HEK293 (cell line): ENCODE measurements around the gene PGAP6.

Experiments
- KLF1 ChIP-seq: fragments of 450-650 bp; formaldehyde crosslinking; IDR thresholded peaks from 2 replicates; pipeline ENCODE4 v1.5.1; 2016; ENCODE audit warnings: missing biosample characterization, missing genetic modification characterization
- ZNF140 ChIP-seq: fragments of 450-650 bp; formaldehyde crosslinking; IDR thresholded peaks from 2 replicates; pipeline ENCODE4 v1.5.1; 2016; ENCODE audit warnings: missing biosample characterization, missing genetic modification characterization
- ZNF292 ChIP-seq: fragments of 450-650 bp; formaldehyde crosslinking; IDR thresholded peaks from 2 replicates; pipeline ENCODE4 v1.5.1; 2016; ENCODE audit warnings: low read depth, missing biosample characterization, missing genetic modification characterization, borderline replicate concordance
- ZNF37A ChIP-seq: fragments of 450-650 bp; IDR thresholded peaks from 2 replicates; pipeline ENCODE4 v1.5.1; 2018; ENCODE audit warnings: missing biosample characterization, missing genetic modification characterization
- ZNF530 ChIP-seq: fragments of 450-650 bp; formaldehyde crosslinking; IDR thresholded peaks from 2 replicates; pipeline ENCODE4 v1.5.1; 2016; ENCODE audit warnings: low read depth, missing biosample characterization, missing genetic modification characterization
- TF ChIP-seq, protein P1 (sequence below): fragments of 450-650 bp; formaldehyde crosslinking; IDR thresholded peaks from 2 replicates; pipeline ENCODE4 v1.5.1; 2016; ENCODE audit warnings: missing biosample characterization, missing genetic modification characterization
- TF ChIP-seq, protein P2 (sequence below): fragments of 450-650 bp; formaldehyde crosslinking; IDR thresholded peaks from 2 replicates; pipeline ENCODE4 v1.5.1; 2016; ENCODE audit warnings: missing biosample characterization, missing genetic modification characterization
- TF ChIP-seq, protein P3 (sequence below): fragments of 450-650 bp; formaldehyde crosslinking; IDR thresholded peaks from 2 replicates; pipeline ENCODE4 v1.5.1; 2016; ENCODE audit warnings: missing biosample characterization, missing genetic modification characterization

DNA sequence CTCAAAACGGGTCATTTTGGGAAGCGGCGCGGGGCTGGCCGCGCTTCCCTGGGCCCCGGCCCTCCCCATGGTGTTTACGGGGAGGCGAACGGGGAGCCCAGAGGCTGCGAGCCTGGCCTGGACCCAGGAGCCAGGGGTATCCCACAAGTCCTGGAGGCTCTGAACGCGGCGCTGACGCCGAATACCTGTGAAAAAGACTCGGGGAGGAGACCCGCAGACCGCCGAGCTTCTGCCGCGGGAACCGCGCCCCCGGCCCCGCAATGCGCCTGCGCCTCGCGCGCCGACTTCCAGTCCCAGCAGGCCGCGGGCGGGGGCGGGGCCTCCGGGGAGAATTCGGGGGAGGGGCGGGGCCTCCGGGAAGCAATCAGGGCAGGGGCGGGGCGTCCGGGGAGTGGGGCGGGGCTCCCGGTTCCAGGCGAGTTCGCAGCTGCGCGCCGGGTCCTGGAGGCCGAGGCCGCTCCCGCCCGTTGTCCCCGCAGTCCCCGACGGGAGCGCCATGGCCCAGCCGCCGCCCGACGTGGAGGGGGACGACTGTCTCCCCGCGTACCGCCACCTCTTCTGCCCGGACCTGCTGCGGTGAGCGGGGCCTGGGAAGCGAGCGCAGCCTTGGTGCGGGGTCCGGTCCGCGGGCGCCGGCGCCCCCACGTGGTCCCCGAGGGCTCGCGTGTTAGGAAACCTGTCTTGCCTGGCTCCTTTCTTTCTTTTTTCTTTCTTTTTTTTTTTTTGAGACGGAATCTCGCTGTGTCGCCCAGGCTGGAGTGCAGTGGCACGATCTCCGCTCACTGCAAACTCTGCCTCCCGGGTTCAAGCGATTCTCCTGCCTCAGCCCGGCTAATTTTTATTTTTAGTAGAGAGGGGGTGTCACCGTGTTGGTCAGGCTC is 19.9 kb upstream of the PGAP6 start, which contains the start of gene DECR2:
- no peak for TF ChIP-seq ZNF37A (tag by site-specific recombination)
- TF ChIP-seq, protein P1, sequence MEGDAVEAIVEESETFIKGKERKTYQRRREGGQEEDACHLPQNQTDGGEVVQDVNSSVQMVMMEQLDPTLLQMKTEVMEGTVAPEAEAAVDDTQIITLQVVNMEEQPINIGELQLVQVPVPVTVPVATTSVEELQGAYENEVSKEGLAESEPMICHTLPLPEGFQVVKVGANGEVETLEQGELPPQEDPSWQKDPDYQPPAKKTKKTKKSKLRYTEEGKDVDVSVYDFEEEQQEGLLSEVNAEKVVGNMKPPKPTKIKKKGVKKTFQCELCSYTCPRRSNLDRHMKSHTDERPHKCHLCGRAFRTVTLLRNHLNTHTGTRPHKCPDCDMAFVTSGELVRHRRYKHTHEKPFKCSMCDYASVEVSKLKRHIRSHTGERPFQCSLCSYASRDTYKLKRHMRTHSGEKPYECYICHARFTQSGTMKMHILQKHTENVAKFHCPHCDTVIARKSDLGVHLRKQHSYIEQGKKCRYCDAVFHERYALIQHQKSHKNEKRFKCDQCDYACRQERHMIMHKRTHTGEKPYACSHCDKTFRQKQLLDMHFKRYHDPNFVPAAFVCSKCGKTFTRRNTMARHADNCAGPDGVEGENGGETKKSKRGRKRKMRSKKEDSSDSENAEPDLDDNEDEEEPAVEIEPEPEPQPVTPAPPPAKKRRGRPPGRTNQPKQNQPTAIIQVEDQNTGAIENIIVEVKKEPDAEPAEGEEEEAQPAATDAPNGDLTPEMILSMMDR (tag by site-specific recombination), result peak; percentile 97
- no peak for TF ChIP-seq ZNF140 (tag by site-specific recombination)
- no peak for TF ChIP-seq ZNF292 (tag by site-specific recombination)
- TF ChIP-seq, protein P2, sequence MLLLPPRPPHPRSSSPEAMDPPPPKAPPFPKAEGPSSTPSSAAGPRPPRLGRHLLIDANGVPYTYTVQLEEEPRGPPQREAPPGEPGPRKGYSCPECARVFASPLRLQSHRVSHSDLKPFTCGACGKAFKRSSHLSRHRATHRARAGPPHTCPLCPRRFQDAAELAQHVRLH (tag by site-specific recombination), result peak; percentile 77
- TF ChIP-seq KLF1 (tag by site-specific recombination), result peak; percentile 66; the same call in 1 of the 2 replicates
- TF ChIP-seq, protein P3, sequence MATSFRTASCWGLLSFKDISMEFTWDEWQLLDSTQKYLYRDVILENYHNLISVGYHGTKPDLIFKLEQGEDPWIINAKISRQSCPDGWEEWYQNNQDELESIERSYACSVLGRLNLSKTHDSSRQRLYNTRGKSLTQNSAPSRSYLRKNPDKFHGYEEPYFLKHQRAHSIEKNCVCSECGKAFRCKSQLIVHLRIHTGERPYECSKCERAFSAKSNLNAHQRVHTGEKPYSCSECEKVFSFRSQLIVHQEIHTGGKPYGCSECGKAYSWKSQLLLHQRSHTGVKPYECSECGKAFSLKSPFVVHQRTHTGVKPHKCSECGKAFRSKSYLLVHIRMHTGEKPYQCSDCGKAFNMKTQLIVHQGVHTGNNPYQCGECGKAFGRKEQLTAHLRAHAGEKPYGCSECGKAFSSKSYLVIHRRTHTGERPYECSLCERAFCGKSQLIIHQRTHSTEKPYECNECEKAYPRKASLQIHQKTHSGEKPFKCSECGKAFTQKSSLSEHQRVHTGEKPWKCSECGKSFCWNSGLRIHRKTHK, result no peak
- TF ChIP-seq ZNF530 (tag by site-specific recombination), result no peak
